Ectodermal cell (in vitro differentiated cells): ENCODE results near the gene IGFBPL1.

Experiments
- H3K27ac ChIP-seq: 2 replicates; pipeline ENCODE4 v1.7.0; 2013; ENCODE audit warnings: mild to moderate bottlenecking, low read depth, low read length; ENCODE audit not compliant: insufficient read depth, poor library complexity, severe bottlenecking
- H3K27me3 ChIP-seq: 2 replicates; pipeline ENCODE4 v1.7.0; 2013; ENCODE audit warnings: mild to moderate bottlenecking, low read length; ENCODE audit not compliant: insufficient read depth, control insufficient read depth, poor library complexity, severe bottlenecking
- H3K36me3 ChIP-seq: one replicate; pipeline ENCODE4 v1.7.0; 2013; ENCODE audit warnings: low read length; ENCODE audit not compliant: control insufficient read depth, insufficient read depth
- H3K4me1 ChIP-seq: one replicate; pipeline ENCODE4 v1.7.0; 2013; ENCODE audit warnings: low read length; ENCODE audit not compliant: control insufficient read depth, insufficient read depth
- H3K4me3 ChIP-seq: 2 replicates; pipeline ENCODE4 v1.7.0; 2013; ENCODE audit warnings: low read depth, low read length, control low read depth; ENCODE audit not compliant: insufficient read depth
- H3K9me3 ChIP-seq: 2 replicates; pipeline ENCODE4 v1.7.0; 2013; ENCODE audit warnings: mild to moderate bottlenecking, low read length, moderate library complexity; ENCODE audit not compliant: control insufficient read depth
- WGBS, 2 experiments: methylation state at CpG; one replicate each; pipeline ENCODE4 v1.1.7; 2013; ENCODE audit warnings: missing lambda C conversion rate in 2 of 2; 5-methylcytosine and 5-hydroxymethylcytosine counted together

Gene IGFBPL1

DNA sequence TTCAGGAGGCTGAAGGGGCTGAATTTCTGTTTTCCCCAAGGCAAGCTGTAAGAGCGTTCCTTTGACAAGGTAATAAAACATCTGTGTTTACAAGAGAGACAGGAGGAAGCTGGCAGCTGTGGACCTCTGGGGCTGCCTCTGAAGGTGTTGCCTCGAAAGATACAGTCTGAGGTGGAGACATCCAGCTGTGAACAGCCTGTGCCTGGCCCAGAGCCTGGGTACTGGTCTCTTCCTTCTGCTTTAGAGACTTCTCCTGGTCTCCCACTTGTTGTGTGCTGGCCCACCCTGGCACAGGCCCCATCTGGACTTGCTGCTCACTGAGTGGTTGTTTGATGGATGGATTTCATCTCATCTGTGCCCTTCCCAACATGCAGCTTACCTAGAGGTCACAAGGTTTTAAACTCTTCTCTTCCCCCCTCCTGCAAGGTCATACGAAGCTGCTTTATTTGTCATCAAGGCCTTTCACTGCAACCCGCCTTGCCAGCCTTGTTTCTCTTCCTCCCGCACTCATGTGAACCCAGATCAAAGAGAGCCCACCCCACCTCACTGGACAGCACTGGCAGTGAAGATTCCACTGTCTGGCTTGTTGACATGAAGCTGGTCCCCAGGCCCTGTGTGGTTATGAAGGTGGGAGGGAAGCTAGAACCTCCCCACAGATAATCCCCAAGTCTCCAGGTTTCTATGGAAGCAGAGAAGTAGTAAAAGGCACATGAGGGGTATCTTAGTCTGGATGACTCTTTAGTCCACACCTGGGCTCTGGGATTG is 66.7 kb downstream of the IGFBPL1 start:
- H3K4me1 ChIP-seq = peaks cover 17% of the 10 kb centered on the region

DNA sequence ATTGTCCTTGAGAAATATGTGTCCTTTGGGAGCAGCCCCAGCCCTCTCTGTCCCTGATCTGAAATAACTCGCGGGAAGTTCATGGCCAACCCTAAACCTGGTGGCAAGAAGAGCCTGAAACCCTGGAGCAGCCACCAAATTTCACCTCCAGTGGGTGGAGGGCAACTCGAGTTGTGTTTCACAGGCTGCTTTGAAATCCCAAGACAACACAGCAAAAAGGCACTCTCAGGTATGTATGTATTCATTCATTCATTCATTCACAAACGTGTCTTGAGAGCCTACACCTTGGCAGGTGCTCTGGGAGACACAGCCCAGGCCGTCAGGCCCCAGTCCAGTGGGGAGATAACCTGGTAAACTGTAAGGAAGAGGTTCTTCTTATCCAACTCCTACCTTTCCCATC is 67.4 kb downstream of the IGFBPL1 start:
- no peaks in the 10 kb centered on the region for H3K9me3 ChIP-seq
- peaks cover 19% of the 10 kb centered on the region for H3K4me1 ChIP-seq
- H3K4me3 ChIP-seq = no peak overlapping the region
- peaks cover 6% of the 10 kb centered on the region for H3K27me3 ChIP-seq
- no peaks in the 10 kb centered on the region for H3K36me3 ChIP-seq
- no peak overlapping the region for H3K27ac ChIP-seq
- 82 to 94% methylated on average over 5 of the region's 5 CpGs for WGBS, 2 experiments

More for the DNA sequence above, 66.7 kb downstream of the IGFBPL1 start:
- Histone ChIP-seq H3K36me3 (no peaks in the 10 kb centered on the region), H3K4me3 (no peak overlapping the region), H3K27me3 (peaks cover 6% of the 10 kb centered on the region), H3K27ac (no peak overlapping the region), H3K9me3 (no peaks in the 10 kb centered on the region)
- WGBS, 2 experiments = 85 to 87% methylated on average over 5 of the region's 5 CpGs
